ENCODE results near the gene MAP2. TPM values are rescaled to one million over a fixed set of nuclear protein-coding genes. Genes with fewer than 3 reads are reported as not detected.
A peak's percentile ranks its signal among the peaks of the same experiment; 100 is the strongest.

Gene MAP2
- total RNA-seq, 1 donor = 2.2 TPM

DNA sequence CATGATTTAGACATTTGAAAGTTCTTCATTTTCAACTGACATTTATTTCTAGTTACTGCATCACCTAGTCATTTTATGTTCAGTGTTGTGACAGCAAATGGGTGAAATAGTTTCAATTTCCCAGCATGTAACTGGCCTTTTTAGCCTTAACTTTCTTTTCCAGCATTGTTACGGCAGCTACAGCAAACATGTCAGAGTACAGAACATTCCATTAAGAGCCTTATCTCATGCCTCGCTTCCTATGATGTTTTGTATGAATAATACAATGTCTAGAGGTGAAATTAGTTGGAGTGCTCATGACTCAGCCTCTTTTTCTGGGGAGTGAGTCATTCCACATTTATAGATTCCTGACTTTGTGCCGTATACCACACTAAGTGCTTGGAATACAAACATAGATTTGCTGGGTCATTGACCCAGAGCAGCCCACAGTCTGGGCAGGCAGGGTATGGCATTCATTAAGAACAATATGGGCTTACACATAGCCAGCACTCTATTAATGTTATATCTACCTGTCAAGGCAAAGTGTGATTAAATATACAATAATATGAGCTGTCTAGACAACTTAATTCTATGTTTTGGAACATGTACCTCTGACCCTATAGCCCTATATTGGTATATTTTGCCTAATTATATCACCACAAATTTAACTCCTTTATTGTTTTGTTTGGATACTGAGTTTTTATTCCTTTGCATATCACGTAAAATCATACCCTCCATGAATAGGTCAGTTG lies 72.2 kb downstream of the MAP2 start:
- H3K4me1 ChIP-seq (ENCODE audit: insufficient read depth, low read length) = peaks cover 20% of the 10 kb centered on the region
- H3K4me3 ChIP-seq (ENCODE audit: insufficient read depth, low read length) = no peak overlapping the region
- no peaks in the 10 kb centered on the region for H4K20me1 ChIP-seq (ENCODE audit: insufficient read depth, low read length)
- peak overlapping the region; percentile 79 for H3K27ac ChIP-seq (ENCODE audit: low read depth, low read length)
- H2AFZ ChIP-seq (ENCODE audit: low read length) = no peak overlapping the region
- H3K9me3 ChIP-seq (ENCODE audit: low read depth, low read length) = peaks cover 2% of the 10 kb centered on the region
- DNase-seq (ENCODE audit: insufficient read length, low spot score, missing footprints) = peak; percentile 83
- H3K79me2 ChIP-seq (ENCODE audit: insufficient read depth, low read length) = no peaks in the 10 kb centered on the region
- TF ChIP-seq, protein P1, sequence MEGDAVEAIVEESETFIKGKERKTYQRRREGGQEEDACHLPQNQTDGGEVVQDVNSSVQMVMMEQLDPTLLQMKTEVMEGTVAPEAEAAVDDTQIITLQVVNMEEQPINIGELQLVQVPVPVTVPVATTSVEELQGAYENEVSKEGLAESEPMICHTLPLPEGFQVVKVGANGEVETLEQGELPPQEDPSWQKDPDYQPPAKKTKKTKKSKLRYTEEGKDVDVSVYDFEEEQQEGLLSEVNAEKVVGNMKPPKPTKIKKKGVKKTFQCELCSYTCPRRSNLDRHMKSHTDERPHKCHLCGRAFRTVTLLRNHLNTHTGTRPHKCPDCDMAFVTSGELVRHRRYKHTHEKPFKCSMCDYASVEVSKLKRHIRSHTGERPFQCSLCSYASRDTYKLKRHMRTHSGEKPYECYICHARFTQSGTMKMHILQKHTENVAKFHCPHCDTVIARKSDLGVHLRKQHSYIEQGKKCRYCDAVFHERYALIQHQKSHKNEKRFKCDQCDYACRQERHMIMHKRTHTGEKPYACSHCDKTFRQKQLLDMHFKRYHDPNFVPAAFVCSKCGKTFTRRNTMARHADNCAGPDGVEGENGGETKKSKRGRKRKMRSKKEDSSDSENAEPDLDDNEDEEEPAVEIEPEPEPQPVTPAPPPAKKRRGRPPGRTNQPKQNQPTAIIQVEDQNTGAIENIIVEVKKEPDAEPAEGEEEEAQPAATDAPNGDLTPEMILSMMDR (IDR thresholded peaks at IDR 0.05; ENCODE audit: extremely low read depth, low read depth, low read length) = no peak
- peak overlapping the region; percentile 33 for H3K4me2 ChIP-seq (ENCODE audit: insufficient read depth, low read length)
- H3K27me3 ChIP-seq (ENCODE audit: insufficient read depth, low read length) = no peaks in the 10 kb centered on the region
- H3K36me3 ChIP-seq (ENCODE audit: insufficient read depth, low read length) = no peaks in the 10 kb centered on the region

DNA sequence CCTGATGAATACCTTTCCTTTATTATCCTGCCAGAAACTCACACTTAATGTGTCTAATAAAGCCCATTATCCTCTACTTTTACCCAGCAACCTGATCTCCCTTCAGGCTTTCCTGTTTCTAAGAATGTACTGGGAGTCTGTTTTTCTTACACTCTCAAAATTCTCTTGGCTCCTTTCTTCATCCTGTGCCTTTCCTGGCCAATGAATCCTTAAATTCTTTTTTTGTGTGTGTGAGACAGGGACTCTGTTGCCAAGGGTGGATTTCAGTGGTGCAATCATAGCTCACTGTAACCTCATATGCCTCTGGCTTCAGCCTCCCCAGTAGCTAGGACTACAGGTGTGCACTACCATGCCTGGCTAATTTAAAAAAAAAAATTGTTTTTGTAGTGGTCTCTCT lies 72.7 kb downstream of the MAP2 start:
- H3K27me3 ChIP-seq (ENCODE audit: insufficient read depth, low read length) = no peaks in the 10 kb centered on the region
- peak overlapping the region; percentile 12 for H3K4me2 ChIP-seq (ENCODE audit: insufficient read depth, low read length)
- H3K36me3 ChIP-seq (ENCODE audit: insufficient read depth, low read length) = no peaks in the 10 kb centered on the region
- H4K20me1 ChIP-seq (ENCODE audit: insufficient read depth, low read length) = no peaks in the 10 kb centered on the region
- peaks cover 20% of the 10 kb centered on the region for H3K4me1 ChIP-seq (ENCODE audit: insufficient read depth, low read length)
- no peak overlapping the region for H2AFZ ChIP-seq (ENCODE audit: low read length)
- TF ChIP-seq, protein P1 (IDR thresholded peaks at IDR 0.05; ENCODE audit: extremely low read depth, low read depth, low read length) = no peak
- DNase-seq (ENCODE audit: insufficient read length, low spot score, missing footprints) = no peak
- peaks cover 2% of the 10 kb centered on the region for H3K9me3 ChIP-seq (ENCODE audit: low read depth, low read length)
- H3K27ac ChIP-seq (ENCODE audit: low read depth, low read length) = peak overlapping the region; percentile 46
- H3K4me3 ChIP-seq (ENCODE audit: insufficient read depth, low read length) = no peak overlapping the region
- H3K79me2 ChIP-seq (ENCODE audit: insufficient read depth, low read length) = no peaks in the 10 kb centered on the region

DNA sequence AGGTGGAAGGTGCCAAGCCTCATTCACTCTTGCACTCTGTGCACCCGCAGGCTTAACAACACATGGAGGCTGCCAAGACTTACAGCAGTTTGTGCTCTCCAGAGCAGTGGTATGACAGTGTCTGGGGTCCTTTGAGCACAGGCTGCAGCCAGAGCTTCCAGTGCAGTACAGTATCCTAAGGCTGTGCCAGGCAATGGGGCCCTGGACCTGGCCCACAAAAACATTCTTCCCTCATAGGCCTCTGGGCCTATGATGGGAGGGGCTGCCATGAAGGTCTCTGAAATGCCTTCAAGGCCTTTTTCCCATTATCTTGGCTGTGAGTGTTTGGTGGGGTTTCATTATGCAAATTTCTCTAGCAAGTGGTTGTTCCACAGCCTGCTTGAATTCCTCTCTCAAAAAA lies 74.8 kb downstream of the MAP2 start:
- Histone ChIP-seq H3K9me3 (ENCODE audit: low read depth, low read length) (peaks cover 2% of the 10 kb centered on the region), H3K36me3 (ENCODE audit: insufficient read depth, low read length) (no peaks in the 10 kb centered on the region), H3K27ac (ENCODE audit: low read depth, low read length) (no peak overlapping the region), H2AFZ (ENCODE audit: low read length) (no peak overlapping the region), H4K20me1 (ENCODE audit: insufficient read depth, low read length) (no peaks in the 10 kb centered on the region), H3K4me3 (ENCODE audit: insufficient read depth, low read length) (no peak overlapping the region), H3K79me2 (ENCODE audit: insufficient read depth, low read length) (no peaks in the 10 kb centered on the region), H3K4me2 (ENCODE audit: insufficient read depth, low read length) (no peak overlapping the region), H3K27me3 (ENCODE audit: insufficient read depth, low read length) (no peaks in the 10 kb centered on the region), H3K4me1 (ENCODE audit: insufficient read depth, low read length) (peaks cover 20% of the 10 kb centered on the region)
- no peak for DNase-seq (ENCODE audit: insufficient read length, low spot score, missing footprints)
- TF ChIP-seq, protein P1 (IDR thresholded peaks at IDR 0.05; ENCODE audit: extremely low read depth, low read depth, low read length) = no peak

DNA sequence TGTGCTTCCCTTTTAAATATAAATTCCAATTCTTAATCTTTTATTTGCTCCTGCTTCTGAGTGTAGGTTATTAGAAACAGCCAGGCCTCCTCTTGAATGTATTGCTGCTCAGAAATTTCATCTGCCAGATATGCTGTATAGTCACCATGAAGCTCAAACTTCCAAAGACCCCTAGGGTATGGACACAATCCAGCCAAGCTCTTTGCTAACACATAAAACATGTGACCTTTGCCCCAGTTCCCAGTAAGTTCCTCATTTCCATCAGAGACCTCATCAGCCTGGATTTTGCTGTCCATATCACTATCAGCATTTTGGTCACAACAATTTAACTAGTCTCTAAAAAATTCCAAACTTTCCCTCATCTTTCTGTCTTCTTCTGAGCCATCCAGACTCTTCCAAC lies 75.2 kb downstream of the MAP2 start:
- H3K27me3 ChIP-seq (ENCODE audit: insufficient read depth, low read length) = no peaks in the 10 kb centered on the region
- DNase-seq (ENCODE audit: insufficient read length, low spot score, missing footprints) = no peak
- peaks cover 20% of the 10 kb centered on the region for H3K4me1 ChIP-seq (ENCODE audit: insufficient read depth, low read length)
- H3K27ac ChIP-seq (ENCODE audit: low read depth, low read length) = no peak overlapping the region
- no peak overlapping the region for H2AFZ ChIP-seq (ENCODE audit: low read length)
- peaks cover 2% of the 10 kb centered on the region for H3K9me3 ChIP-seq (ENCODE audit: low read depth, low read length)
- H3K4me2 ChIP-seq (ENCODE audit: insufficient read depth, low read length) = no peak overlapping the region
- H3K79me2 ChIP-seq (ENCODE audit: insufficient read depth, low read length) = no peaks in the 10 kb centered on the region
- no peak overlapping the region for H3K4me3 ChIP-seq (ENCODE audit: insufficient read depth, low read length)
- no peaks in the 10 kb centered on the region for H4K20me1 ChIP-seq (ENCODE audit: insufficient read depth, low read length)
- TF ChIP-seq, protein P1 (IDR thresholded peaks at IDR 0.05; ENCODE audit: extremely low read depth, low read depth, low read length) = no peak
- no peaks in the 10 kb centered on the region for H3K36me3 ChIP-seq (ENCODE audit: insufficient read depth, low read length)
